GM12865 (cell line): ENCODE data around the gene OR4L1.

Experiments used
- DNase-seq: peaks from one replicate; pipeline ENCODE4 v3.0.0; 2010; ENCODE audit warnings: low read depth
- H3K4me3 ChIP-seq: 2 replicates; pipeline ENCODE4 v1.5.1; 2011; ENCODE audit warnings: mild to moderate bottlenecking, low read depth, low read length, control low read depth
- CTCF ChIP-seq: IDR thresholded peaks from 2 replicates; pipeline ENCODE4 v1.5.1; 2011; ENCODE audit warnings: low read length, control low read depth, low read depth, inconsistent platforms; ENCODE audit not compliant: insufficient read depth; ENCODE audit errors: missing control alignments

The OR4L1 gene

GRCh38 chr14:20059745-20060144 lies at the start of gene OR4L1:
Gene OR4L1, plus strand, starts transcription at chr14:20060045. Its CDS starts 0 bp downstream, at chr14:20060045.
- H3K4me3 ChIP-seq, result no peak within 1 kb of the TSS
- TF ChIP-seq CTCF, result no peak
- DNase-seq, result no peak

GRCh38 chr14:20019257-20019865 lies 40.5 kb upstream of the OR4L1 start, which contains the start of gene OR4K14:
Gene OR4K14, minus strand, starts transcription at chr14:20019307. Its CDS starts 4,114 bp downstream, at chr14:20015193.
- no peak for TF ChIP-seq CTCF
- no peak within 1 kb of the TSS for H3K4me3 ChIP-seq
- no peak for DNase-seq

- TF ChIP-seq CTCF, result no peak
- H3K4me3 ChIP-seq, result no peak overlapping the region
- no peak for DNase-seq
Measured at GRCh38 chr14:20031058-20031457, 28.8 kb upstream of the OR4L1 start.

- DNase-seq, result no peak
- no peak overlapping the region for H3K4me3 ChIP-seq
- TF ChIP-seq CTCF, result no peak
Measured at GRCh38 chr14:20035449-20035848, 24.4 kb upstream of the OR4L1 start.

GRCh38 chr14:20035938-20036337 lies 23.9 kb upstream of the OR4L1 start, which contains the start of gene OR4K13:
Gene OR4K13, minus strand, starts transcription at chr14:20036038. Its CDS starts 1,280 bp downstream, at chr14:20034758.
- TF ChIP-seq CTCF, result no peak
- H3K4me3 ChIP-seq, result no peak within 1 kb of the TSS
- no peak for DNase-seq

- H3K4me3 ChIP-seq, result no peak overlapping the region
- no peak for TF ChIP-seq CTCF
- DNase-seq, result no peak
Measured at GRCh38 chr14:20044243-20044642, 15.6 kb upstream of the OR4L1 start.

- TF ChIP-seq CTCF, result no peak
- no peak for DNase-seq
- H3K4me3 ChIP-seq, result no peak overlapping the region
Measured at GRCh38 chr14:20048202-20048601, 11.6 kb upstream of the OR4L1 start.
